ENCODE measurements around the gene OR5H15. TPM values are rescaled to one million over a fixed set of nuclear protein-coding genes. Genes with fewer than 3 reads are reported as not detected.

Gene OR5H15
- polyA plus RNA-seq, 1 donor from 2014 or later = not detected

- H3F3A ChIP-seq (ENCODE audit: insufficient read depth, low read length, poor library complexity, severe bottlenecking) = no peaks in the 10 kb centered on the region
- H3K79me2 ChIP-seq (replicated peaks; ENCODE audit: insufficient read depth, low read length) = no peaks in the 10 kb centered on the region
- H3K36me3 ChIP-seq (ENCODE audit: insufficient read depth, low read length) = no peaks in the 10 kb centered on the region
- H3K27me3 ChIP-seq (ENCODE audit: insufficient read depth, low read depth, low read length) = no peaks in the 10 kb centered on the region
- H3K4me2 ChIP-seq (ENCODE audit: low read length) = no peak overlapping the region
- H3K27ac ChIP-seq (ENCODE audit: low read length) = no peak overlapping the region
- H2AFZ ChIP-seq (ENCODE audit: low read depth, low read length) = no peak overlapping the region
- no peaks in the 10 kb centered on the region for H3K9me3 ChIP-seq (ENCODE audit: low read length)
- H3K4me3 ChIP-seq (ENCODE audit: low read length) = no peak overlapping the region
- no peak for TF ChIP-seq EZH2 (IDR thresholded peaks at IDR 0.05; ENCODE audit: borderline replicate concordance, insufficient read depth, low read length, poor library complexity, severe bottlenecking)
- no peak for TF ChIP-seq REST (IDR thresholded peaks at IDR 0.05; ENCODE audit: borderline replicate concordance)
- no peak for TF ChIP-seq SMC3 (conservative IDR thresholded peaks at IDR 0.05; ENCODE audit: poor library complexity)
- no peak for TF ChIP-seq POLR2AphosphoS5 (IDR thresholded peaks at IDR 0.05)
- no peaks in the 10 kb centered on the region for H3K9me2 ChIP-seq (ENCODE audit: insufficient read depth, low read length)
- no peaks in the 10 kb centered on the region for H4K20me1 ChIP-seq (ENCODE audit: insufficient read depth)
- no peak overlapping the region for H3K9ac ChIP-seq (ENCODE audit: low read length)
Measured at GRCh38 chr3:98182196-98182595, 15.7 kb downstream of the OR5H15 start.

DNA sequence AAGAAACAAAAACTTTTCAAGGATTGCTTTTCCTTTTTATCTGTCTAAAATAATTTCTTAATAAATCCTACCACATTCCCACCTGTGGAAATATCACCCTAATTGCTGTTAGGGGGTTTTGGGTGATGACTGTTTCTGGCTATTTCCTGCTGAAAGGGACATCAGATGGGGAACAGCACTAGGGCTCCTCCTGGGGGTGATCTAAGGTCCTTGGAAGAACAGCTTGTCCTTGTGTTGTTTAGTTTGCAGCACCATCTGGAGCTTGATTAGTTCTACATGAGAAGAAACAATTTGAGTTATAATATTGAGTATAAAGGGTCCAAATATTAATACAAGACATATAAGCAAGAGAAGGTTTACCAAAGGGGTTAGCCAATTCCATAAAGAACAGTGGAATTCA lies 18.7 kb downstream of the OR5H15 start:
- Histone ChIP-seq H3K79me2 (replicated peaks; ENCODE audit: insufficient read depth, low read length) (no peaks in the 10 kb centered on the region), H3K9me3 (ENCODE audit: low read length) (no peaks in the 10 kb centered on the region), H3K27ac (ENCODE audit: low read length) (no peak overlapping the region), H3K9me2 (ENCODE audit: insufficient read depth, low read length) (no peaks in the 10 kb centered on the region), H4K20me1 (ENCODE audit: insufficient read depth) (no peaks in the 10 kb centered on the region), H3F3A (ENCODE audit: insufficient read depth, low read length, poor library complexity, severe bottlenecking) (no peaks in the 10 kb centered on the region), H3K4me3 (ENCODE audit: low read length) (no peak overlapping the region), H3K4me2 (ENCODE audit: low read length) (no peak overlapping the region), H3K36me3 (ENCODE audit: insufficient read depth, low read length) (no peaks in the 10 kb centered on the region), H2AFZ (ENCODE audit: low read depth, low read length) (no peak overlapping the region), H3K27me3 (ENCODE audit: insufficient read depth, low read depth, low read length) (no peaks in the 10 kb centered on the region), H3K9ac (ENCODE audit: low read length) (no peak overlapping the region)
- TF ChIP-seq SMC3 (conservative IDR thresholded peaks at IDR 0.05; ENCODE audit: poor library complexity) (no peak), RAD21 (conservative IDR thresholded peaks at IDR 0.05) (no peak), REST (IDR thresholded peaks at IDR 0.05; ENCODE audit: borderline replicate concordance) (no peak), MXI1 (conservative IDR thresholded peaks at IDR 0.05; ENCODE audit: poor library complexity, severe bottlenecking) (no peak), TAF1 (IDR thresholded peaks at IDR 0.05; ENCODE audit: low read depth) (no peak), POLR2AphosphoS5 (IDR thresholded peaks at IDR 0.05) (no peak), EP300 (conservative IDR thresholded peaks at IDR 0.05; ENCODE audit: poor library complexity, severe bottlenecking) (no peak), EZH2 (IDR thresholded peaks at IDR 0.05; ENCODE audit: borderline replicate concordance, insufficient read depth, low read length, poor library complexity, severe bottlenecking) (no peak), CTCF (IDR thresholded peaks at IDR 0.05; ENCODE audit: poor library complexity, severe bottlenecking) (no peak)
